Fibroblast of mammary gland (primary cell): ENCODE results near the gene NFIX.
A peak's percentile ranks its signal among the peaks of the same experiment; 100 is the strongest.

Experiments used
- DNase-seq: peaks from one replicate; pipeline ENCODE4 v3.0.0-alpha.2; 2010; ENCODE audit warnings: low read depth
- H3K4me3 ChIP-seq: 2 replicates; pipeline ENCODE4 v1.5.1; 2011; ENCODE audit warnings: low read depth, mild to moderate bottlenecking, low read length, moderate library complexity; ENCODE audit not compliant: control insufficient read depth
- TF ChIP-seq, protein P1 (sequence below): conservative IDR thresholded peaks from 2 replicates; pipeline ENCODE4 v1.5.1; 2011; ENCODE audit warnings: low read depth, low read length, inconsistent platforms; ENCODE audit not compliant: control insufficient read depth, insufficient read depth

The NFIX gene

DNA sequence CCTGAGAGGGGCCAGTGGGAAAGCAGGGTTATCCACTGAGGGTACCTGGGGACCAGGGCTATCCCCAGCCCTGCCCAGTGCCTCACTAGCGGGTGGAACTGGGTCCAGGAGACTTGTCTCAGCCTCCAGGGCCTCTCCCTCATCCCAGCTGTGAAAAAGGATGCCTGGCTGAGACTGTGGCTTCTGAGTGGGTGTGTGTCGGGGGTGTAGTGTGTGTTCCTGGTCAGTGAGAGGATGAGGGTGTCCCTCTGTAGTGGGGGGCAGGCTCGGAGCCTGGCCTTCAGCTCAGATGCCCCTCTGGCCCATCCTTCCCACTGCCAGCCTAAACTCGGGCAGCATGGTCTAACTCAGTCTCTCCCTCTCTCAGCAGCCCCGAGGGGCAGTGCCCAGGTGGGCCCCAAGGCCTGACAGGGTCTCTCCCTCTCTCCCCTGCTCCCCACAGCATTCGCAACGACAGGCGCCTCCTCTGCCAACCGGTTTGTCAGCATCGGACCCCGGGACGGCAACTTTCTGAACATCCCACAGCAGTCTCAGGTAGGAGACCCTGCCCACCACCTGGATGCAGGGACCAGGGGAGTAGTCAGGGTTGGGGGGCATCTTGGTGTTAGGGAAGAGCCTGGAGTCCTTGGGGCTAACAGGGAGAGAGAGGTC lies 94.7 kb downstream of the NFIX start:
- H3K4me3 ChIP-seq: no peak overlapping the region
- no peak for DNase-seq
- TF ChIP-seq, protein P1, sequence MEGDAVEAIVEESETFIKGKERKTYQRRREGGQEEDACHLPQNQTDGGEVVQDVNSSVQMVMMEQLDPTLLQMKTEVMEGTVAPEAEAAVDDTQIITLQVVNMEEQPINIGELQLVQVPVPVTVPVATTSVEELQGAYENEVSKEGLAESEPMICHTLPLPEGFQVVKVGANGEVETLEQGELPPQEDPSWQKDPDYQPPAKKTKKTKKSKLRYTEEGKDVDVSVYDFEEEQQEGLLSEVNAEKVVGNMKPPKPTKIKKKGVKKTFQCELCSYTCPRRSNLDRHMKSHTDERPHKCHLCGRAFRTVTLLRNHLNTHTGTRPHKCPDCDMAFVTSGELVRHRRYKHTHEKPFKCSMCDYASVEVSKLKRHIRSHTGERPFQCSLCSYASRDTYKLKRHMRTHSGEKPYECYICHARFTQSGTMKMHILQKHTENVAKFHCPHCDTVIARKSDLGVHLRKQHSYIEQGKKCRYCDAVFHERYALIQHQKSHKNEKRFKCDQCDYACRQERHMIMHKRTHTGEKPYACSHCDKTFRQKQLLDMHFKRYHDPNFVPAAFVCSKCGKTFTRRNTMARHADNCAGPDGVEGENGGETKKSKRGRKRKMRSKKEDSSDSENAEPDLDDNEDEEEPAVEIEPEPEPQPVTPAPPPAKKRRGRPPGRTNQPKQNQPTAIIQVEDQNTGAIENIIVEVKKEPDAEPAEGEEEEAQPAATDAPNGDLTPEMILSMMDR: no peak

DNA sequence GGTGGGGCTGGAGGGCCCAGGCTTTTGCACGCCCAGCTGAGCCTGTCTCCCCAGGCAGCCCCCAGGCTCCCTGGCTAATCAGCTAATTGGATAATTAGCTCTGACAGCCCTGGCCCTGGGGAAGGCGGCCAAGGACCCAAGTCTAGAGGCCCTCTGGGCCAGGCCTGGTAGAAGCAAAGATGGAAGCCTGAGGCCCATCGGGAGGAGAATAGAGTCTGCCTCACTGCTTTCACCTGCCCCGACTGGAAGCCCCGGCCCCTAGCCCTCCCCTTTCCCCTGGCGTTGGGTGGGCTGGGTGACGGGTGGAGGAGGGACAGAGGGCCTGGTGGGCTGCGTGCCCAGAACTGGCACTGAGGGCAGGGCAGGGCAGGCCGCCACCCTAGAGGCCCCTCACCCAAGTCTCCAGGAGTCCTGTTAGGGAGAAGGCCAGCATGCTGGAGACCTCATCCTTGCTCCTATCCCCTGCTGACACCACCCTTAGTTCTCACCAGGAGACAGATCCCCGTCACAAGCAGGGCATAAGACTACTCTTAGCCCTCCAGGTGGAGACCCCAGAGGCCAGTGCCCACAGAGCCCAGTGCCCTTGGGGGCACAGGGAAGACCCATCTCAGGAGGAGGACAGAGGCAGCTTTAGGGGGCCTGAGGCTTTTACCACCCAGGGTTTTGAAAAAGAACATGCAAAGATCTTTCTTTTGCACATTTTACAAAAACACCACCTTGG lies 95.4 kb downstream of the NFIX start:
- DNase-seq: no peak
- H3K4me3 ChIP-seq: no peak overlapping the region
- TF ChIP-seq, protein P1: no peak

GRCh38 chr19:13091400-13092157 lies 96.3 kb downstream of the NFIX start:
- H3K4me3 ChIP-seq: no peak overlapping the region

DNA sequence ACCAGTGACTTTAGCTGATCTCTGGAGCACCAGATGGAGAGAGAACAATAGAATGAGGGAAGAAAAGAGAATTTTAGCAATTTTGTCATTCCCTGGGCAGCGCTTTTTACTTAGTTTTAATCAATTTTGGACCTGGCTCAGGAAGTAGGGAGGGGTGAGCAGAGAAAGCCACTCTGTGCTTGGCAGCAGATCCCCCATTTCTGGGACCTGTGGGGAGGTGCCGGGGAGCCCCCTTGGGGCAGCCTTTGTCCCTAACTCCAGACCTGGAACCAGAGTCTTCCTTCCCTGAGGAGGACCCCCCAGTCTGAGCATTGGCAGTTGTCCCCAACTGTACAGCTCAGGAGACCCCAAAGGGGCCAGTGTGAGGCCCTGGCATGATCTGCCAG lies 96.9 kb downstream of the NFIX start:
- H3K4me3 ChIP-seq: no peak overlapping the region
- TF ChIP-seq, protein P1: no peak
- no peak for DNase-seq

More at GRCh38 chr19:13091400-13092157, 96.3 kb downstream of the NFIX start:
- peak; percentile 74 for DNase-seq
- TF ChIP-seq, protein P1: no peak

DNA sequence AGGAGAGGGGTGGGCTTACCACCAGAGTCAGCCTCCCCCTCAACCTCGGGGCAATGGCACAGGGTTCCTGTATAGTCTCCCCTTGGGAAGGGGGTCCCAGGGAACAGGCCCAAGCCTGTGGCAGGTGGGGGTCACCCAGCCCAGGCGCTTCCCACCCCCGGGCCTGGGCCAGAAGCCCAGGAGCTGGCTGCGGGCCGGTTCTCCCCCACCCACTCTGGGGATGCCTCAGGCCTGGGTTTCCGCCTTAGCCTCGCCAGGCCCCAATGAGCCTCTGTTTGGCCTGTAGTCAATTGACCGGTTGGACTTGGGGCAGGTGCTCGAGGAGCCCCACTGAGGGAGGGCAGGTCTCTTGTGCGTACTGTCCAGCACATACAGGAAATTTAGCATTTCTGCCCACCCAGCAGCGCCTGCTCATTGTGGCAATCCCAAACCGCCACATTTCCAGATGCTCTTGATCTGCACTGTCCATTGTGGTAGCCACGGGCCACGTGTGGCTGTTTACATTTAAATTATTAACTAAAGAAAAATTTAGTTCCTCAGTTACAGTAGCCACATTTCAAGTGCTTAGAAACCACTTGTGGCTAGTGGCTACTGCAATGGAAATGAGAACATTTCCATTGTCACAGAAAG lies 97.4 kb downstream of the NFIX start:
- peak; percentile 53 for DNase-seq
- TF ChIP-seq, protein P1: no peak

GRCh38 chr19:13093407-13094105 lies 98.3 kb downstream of the NFIX start:
- no peak overlapping the region for H3K4me3 ChIP-seq

More for the DNA sequence above, 97.4 kb downstream of the NFIX start:
- no peak overlapping the region for H3K4me3 ChIP-seq

More at GRCh38 chr19:13093407-13094105, 98.3 kb downstream of the NFIX start:
- DNase-seq: peak; percentile 82
- TF ChIP-seq, protein P1: peak; percentile 82
